ENCODE measurements around the gene SH3BP5L.

SH3BP5L gene

DNA sequence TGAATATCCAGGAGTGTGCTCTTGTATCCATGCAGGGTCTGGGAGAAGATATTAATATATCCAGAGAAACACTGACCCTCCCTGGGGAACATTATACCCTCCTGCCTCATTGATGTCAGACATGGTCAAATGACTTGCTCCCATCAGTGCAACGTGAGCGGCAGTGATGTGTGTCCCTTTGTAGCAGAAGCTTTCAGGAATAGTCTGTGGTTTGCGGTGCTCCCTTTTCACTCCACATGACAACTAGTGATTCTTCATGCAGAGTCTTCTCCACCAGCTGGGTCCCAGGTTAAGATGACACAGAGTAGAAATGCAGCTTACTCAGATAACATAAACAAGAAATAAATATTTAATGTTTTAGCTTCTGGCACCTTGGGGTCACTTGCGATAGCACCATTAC lies 38.3 kb downstream of the SH3BP5L start:
- peak overlapping the region in 1 of 2 donors; percentile 44 for H3K27ac Mint-ChIP-seq
- DNase-seq, result no peak
- no peak overlapping the region for H3K4me3 Mint-ChIP-seq
- H3K4me1 Mint-ChIP-seq, result no peaks in the 10 kb centered on the region
- ATAC-seq, result no peak
- H3K27me3 Mint-ChIP-seq, result no peaks in the 10 kb centered on the region
- H3K9me3 Mint-ChIP-seq, result no peaks in the 10 kb centered on the region

DNA sequence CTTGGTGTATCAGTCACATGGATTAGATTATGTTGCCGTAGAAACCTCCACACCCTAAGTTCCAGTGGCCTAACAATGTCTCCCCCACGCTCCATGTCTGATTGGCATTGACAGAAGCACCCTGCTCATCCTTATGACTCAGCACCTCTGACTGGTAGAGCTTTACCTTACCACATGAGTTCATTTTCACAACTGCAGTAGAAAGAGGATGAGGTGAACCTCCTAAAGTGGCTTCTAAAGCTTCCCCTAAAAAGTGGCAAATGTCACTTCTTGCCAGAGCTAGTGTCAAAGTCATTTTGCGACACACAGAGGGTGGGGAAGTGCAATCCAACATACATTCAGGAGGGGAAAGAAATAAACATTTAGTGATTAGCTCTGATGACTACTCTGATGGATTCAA lies 39.6 kb downstream of the SH3BP5L start:
- Mint-ChIP-seq H3K4me3 (no peak overlapping the region), H3K9me3 (peaks cover 0 to 4% of the 10 kb centered on the region in 2 donors), H3K27me3 (no peaks in the 10 kb centered on the region), H3K27ac (no peak overlapping the region), H3K4me1 (no peaks in the 10 kb centered on the region)
- ATAC-seq (peak; percentile 75), DNase-seq (no peak)

DNA sequence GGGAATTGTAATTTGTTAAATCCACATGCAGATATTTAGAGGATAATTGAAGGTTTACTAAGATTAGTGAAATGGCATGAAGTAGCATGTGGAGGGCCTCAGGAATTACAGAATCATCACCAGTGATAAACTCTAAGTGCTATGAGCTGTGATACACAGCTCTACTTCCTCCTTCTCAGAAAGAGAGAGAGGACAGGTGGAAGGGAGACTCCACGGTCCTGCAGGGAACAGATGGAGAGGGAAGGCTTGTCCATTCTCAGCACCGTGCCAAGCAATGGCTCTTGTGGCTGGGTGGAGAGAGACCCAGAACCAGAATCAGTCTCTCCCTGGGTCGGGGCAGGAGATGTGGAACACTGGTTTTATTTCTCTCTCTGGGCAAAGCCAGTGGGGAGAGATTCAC lies 42.3 kb downstream of the SH3BP5L start:
- H3K27ac Mint-ChIP-seq, result no peak overlapping the region
- H3K4me3 Mint-ChIP-seq, result no peak overlapping the region
- peaks cover 0 to 11% of the 10 kb centered on the region in 2 donors for H3K9me3 Mint-ChIP-seq
- no peak for DNase-seq
- ATAC-seq, result no peak
- H3K4me1 Mint-ChIP-seq, result no peaks in the 10 kb centered on the region
- no peaks in the 10 kb centered on the region for H3K27me3 Mint-ChIP-seq

DNA sequence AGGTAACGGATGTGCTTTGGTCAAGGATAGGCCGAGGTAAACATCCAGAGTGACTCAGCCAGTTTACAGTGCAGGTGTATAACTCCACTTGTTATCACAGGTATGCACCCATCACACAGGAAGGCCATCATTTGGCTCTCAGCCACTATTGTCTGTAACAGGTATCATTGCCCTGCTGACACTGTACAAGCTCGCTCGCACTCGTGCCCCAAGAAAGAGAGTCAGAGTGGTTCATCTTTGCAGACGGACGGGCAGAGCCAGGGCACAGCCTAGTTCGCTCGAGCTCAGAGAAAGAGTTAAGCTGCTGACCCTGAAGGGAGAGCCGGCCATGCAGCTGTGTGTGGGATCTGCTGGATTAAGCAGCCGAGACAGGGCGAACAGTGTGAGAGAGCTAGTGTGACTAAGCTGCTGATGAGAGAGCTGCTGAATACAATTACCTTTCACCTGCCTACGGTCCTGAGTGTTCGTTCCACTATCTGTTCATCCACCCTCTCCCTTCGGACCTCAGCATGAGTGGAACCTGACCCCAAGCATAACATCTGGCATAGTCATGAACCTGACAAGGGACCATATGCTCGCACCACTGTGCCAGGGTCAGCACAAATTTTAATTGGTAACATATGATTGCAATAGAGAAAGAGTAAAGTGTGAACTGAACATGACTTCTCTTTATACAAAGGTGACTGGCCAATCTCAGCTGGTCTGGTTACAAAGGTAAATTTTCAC lies 43.1 kb downstream of the SH3BP5L start:
- DNase-seq, result no peak
- ATAC-seq, result no peak
- H3K4me1 Mint-ChIP-seq, result no peaks in the 10 kb centered on the region
- no peak overlapping the region for H3K27ac Mint-ChIP-seq
- peaks cover 0 to 14% of the 10 kb centered on the region in 2 donors for H3K9me3 Mint-ChIP-seq
- H3K4me3 Mint-ChIP-seq, result no peak overlapping the region
- H3K27me3 Mint-ChIP-seq, result no peaks in the 10 kb centered on the region

DNA sequence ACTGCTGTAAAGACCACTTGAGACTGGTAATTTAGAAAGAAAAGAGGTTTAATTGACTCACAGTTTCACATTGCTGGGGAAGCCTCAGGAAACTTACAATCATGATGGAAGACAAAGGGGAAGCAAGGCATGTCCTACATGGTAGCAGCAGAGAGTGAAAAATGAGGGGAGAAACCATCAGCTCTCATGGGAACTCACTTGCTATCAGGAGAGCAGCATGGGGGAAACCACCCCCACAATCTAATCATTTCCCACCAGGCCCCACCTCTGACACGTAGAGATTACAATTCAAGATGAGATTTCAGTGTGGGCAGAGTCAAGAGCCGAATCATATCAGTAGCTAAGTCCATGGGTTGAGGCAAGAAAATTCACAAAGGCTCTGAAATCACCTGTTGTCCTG lies 46.4 kb downstream of the SH3BP5L start:
- H3K9me3 Mint-ChIP-seq, result peaks cover 10 to 27% of the 10 kb centered on the region in 2 donors
- DNase-seq, result no peak
- H3K4me1 Mint-ChIP-seq, result no peaks in the 10 kb centered on the region
- H3K27me3 Mint-ChIP-seq, result no peaks in the 10 kb centered on the region
- no peak overlapping the region for H3K27ac Mint-ChIP-seq
- no peak overlapping the region for H3K4me3 Mint-ChIP-seq
- no peak for ATAC-seq

DNA sequence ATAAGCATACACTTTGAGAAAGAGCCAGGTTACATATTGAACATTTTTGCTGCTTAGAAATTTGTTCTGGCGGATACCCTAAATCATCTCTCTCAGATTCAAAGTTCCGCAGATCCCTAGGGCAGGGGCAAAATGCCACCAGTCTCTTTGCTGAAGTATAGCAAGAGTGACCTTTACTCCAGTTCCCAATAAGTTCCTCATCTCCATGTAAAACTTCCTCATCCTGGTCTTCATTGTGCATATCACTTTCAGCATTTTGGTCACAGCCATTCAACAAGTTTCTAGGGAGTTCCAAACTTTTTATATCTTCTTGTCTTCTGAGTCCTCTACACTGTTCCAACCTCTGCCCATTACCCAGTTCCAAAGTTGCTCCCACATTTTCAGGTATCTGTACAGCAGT lies 46.8 kb downstream of the SH3BP5L start:
- Mint-ChIP-seq H3K4me1 (no peaks in the 10 kb centered on the region), H3K27me3 (no peaks in the 10 kb centered on the region), H3K27ac (no peak overlapping the region), H3K4me3 (no peak overlapping the region), H3K9me3 (peaks cover 10 to 27% of the 10 kb centered on the region in 2 donors)
- ATAC-seq (no peak), DNase-seq (no peak)

DNA sequence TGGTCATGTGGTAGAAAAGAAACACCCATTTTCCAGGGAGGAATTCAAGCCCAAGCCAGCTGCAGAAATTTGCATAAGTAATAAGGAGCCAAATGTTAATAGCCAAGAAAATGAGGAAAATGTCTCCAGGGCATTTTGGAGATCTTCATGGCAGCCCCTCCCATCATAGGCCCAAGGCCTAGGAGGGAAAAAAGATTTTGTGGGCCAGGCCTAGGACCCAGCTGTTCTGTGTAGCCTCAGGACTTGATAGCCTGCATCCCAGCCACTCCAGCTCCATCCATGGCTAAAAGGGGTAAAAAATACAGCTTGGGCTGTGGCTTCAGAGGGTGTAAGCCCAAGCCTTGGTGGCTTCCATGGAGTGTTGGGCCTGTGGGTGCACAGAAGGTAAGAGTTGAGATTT lies 48.7 kb downstream of the SH3BP5L start:
- ATAC-seq (no peak), DNase-seq (no peak)
- Mint-ChIP-seq H3K4me1 (no peaks in the 10 kb centered on the region), H3K27ac (no peak overlapping the region), H3K9me3 (peaks cover 10 to 27% of the 10 kb centered on the region in 2 donors), H3K27me3 (no peaks in the 10 kb centered on the region), H3K4me3 (no peak overlapping the region)

DNA sequence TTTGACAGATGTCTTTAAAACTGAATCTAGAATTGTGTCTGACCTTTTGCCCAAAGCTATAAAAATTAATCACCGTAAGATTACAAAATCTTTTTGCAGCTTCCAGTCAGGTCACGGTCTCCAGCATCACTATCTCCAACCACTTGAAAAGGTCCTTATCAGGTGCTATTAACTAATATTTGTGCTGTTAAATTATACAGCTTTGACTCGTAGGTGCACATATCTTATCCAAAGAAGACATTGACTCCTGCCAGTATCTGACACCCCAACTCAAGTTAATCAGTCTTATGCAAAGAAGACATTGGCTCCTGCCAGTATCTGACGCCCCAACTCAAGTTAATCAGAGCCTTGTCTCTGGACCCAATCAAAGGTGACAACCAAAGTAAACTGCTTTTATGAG lies 50.3 kb downstream of the SH3BP5L start:
- H3K4me1 Mint-ChIP-seq, result no peaks in the 10 kb centered on the region
- DNase-seq, result no peak
- no peak for ATAC-seq
- peaks cover 10 to 22% of the 10 kb centered on the region in 2 donors for H3K9me3 Mint-ChIP-seq
- H3K4me3 Mint-ChIP-seq, result no peak overlapping the region
- no peaks in the 10 kb centered on the region for H3K27me3 Mint-ChIP-seq
- no peak overlapping the region for H3K27ac Mint-ChIP-seq

Data from stimulated activated naive CD8-positive, alpha-beta T cell treated with anti-CD3 and anti-CD28 coated beads, Interleukin-15, amount 100 ng/mL, for 72 hours (primary cell).